ENCODE data around the gene TRMT11.

DNA sequence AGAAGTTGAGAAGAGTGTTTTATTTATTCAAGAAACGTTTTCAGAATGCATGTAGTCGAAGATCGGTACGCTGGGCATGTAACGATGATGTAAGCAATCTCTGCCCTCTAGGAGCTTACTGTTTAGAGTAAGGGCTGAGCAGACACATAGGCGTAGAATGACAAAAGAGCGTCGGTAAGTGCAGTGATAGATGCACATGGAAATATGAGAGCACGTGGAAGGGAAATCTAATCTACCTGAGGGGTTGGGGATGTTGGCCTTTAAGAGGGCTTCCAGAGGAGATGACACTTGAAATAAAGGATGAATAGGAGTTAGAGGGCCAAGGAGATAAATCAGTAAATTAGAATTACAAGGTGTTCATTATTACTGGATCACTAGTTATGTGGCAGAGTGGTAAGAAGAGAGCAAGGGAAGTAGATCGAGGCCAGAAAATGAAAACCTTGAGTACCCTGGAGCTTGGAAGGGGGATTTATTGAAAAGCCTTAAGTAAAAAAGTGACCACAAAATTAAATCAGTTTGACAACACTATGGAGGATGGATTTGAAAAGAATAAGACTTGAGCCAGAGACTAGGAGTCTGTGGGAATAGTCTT, 782 bp downstream of the TRMT11 start:
- TF ChIP-seq CTCF (IDR thresholded peaks at IDR 0.05): no peak
- TF ChIP-seq POLR2A (IDR thresholded peaks at IDR 0.05): no peak
- no peak for TF ChIP-seq EP300 (IDR thresholded peaks at IDR 0.05)

Measured in ovary (tissue), 3 donors.